Neural progenitor cell (in vitro differentiated cells): ENCODE measurements around the gene DCP1B. TPM values are rescaled to one million over a fixed set of nuclear protein-coding genes. Genes with fewer than 3 reads are reported as not detected.

ENCODE experiments used
- DNase-seq: peaks from one replicate; pipeline ENCODE4 v3.0.0-alpha.2; 2016; ENCODE audit warnings: low spot score
- H2AFZ ChIP-seq: fragments of 200-600 bp; sonication (generic); replicated peaks from 2 replicates; pipeline ENCODE4 v1.6.1; 2016; ENCODE audit warnings: antibody characterized with exemption
- H3F3A ChIP-seq: fragments of 200-600 bp; sonication (generic); 2 replicates; pipeline ENCODE4 v1.6.1; 2016; ENCODE audit warnings: antibody characterized with exemption, low read depth
- H3K27ac ChIP-seq: fragments of 200-600 bp; sonication (generic); 2 replicates; pipeline ENCODE4 v1.5.1; 2016; ENCODE audit warnings: mild to moderate bottlenecking
- H3K27me3 ChIP-seq: fragments of 200-600 bp; sonication (generic); 2 replicates; pipeline ENCODE4 v1.6.1; 2016; ENCODE audit warnings: mild to moderate bottlenecking, moderate library complexity
- H3K36me3 ChIP-seq: fragments of 200-600 bp; sonication (generic); 2 replicates; pipeline ENCODE4 v1.5.1; 2016
- H3K4me1 ChIP-seq: fragments of 200-600 bp; sonication (generic); 2 replicates; pipeline ENCODE4 v1.6.1; 2016; ENCODE audit warnings: mixed run types
- H3K4me2 ChIP-seq: fragments of 200-600 bp; sonication (generic); 2 replicates; pipeline ENCODE4 v1.6.1; 2016
- H3K4me3 ChIP-seq: fragments of 200-600 bp; sonication (generic); 2 replicates; pipeline ENCODE4 v1.5.1; 2016
- H3K79me2 ChIP-seq: fragments of 200-600 bp; sonication (generic); 2 replicates; pipeline ENCODE4 v1.6.1; 2016; ENCODE audit warnings: low read depth
- H3K9ac ChIP-seq: fragments of 200-600 bp; sonication (generic); 2 replicates; pipeline ENCODE4 v1.6.1; 2016
- H3K9me3 ChIP-seq: fragments of 200-600 bp; sonication (generic); 2 replicates; pipeline ENCODE4 v1.5.1; 2016; ENCODE audit warnings: low read depth
- H4K20me1 ChIP-seq: fragments of 200-600 bp; sonication (generic); 2 replicates; pipeline ENCODE4 v1.6.1; 2016; ENCODE audit warnings: low read depth
- H3K27ac Mint-ChIP-seq: 3 replicates; pipeline ENCODE4 v1.8.0; 2021; ENCODE audit warnings: mixed read lengths
- H3K27me3 Mint-ChIP-seq: 2 replicates; pipeline ENCODE4 v1.8.0; 2022; ENCODE audit warnings: low read depth, mild to moderate bottlenecking, inconsistent platforms, moderate library complexity, mixed read lengths; ENCODE audit not compliant: insufficient read depth
- H3K36me3 Mint-ChIP-seq: 3 replicates; pipeline ENCODE4 v1.8.0; 2021; ENCODE audit warnings: mixed read lengths
- H3K4me1 Mint-ChIP-seq: 3 replicates; pipeline ENCODE4 v1.8.0; 2021; ENCODE audit warnings: mixed read lengths
- H3K4me3 Mint-ChIP-seq: 3 replicates; pipeline ENCODE4 v1.8.0; 2021; ENCODE audit warnings: mild to moderate bottlenecking, moderate library complexity, mixed read lengths
- H3K9me3 Mint-ChIP-seq: 3 replicates; pipeline ENCODE4 v1.8.0; 2020; ENCODE audit warnings: mixed read lengths
- CTCF ChIP-seq: fragments of 200-600 bp; sonication (generic); IDR thresholded peaks from 2 replicates; pipeline ENCODE4 v1.5.1; 2017; ENCODE audit warnings: antibody characterized with exemption, mild to moderate bottlenecking
- EZH2 ChIP-seq: fragments of 200-600 bp; sonication (generic); IDR thresholded peaks from 2 replicates; pipeline ENCODE4 v1.6.1; 2017; ENCODE audit warnings: antibody characterized with exemption, mild to moderate bottlenecking, moderate library complexity
- EZH2phosphoT487 ChIP-seq: fragments of 200-600 bp; sonication (generic); IDR thresholded peaks from 2 replicates; pipeline ENCODE4 v1.6.1; 2017; ENCODE audit warnings: antibody characterized with exemption
- total RNA-seq: library from RNA; depleted of rRNA; stranded (reverse); fragments of >200 nt; gene quantifications from 2 replicates; pipeline ENCODE4 v1.2.3, GENCODE V29; 2015; ENCODE audit warnings: low replicate concordance

Gene DCP1B
- total RNA-seq, 1 donor from 2014 or later: 20.2 TPM

- no peaks in the 10 kb centered on the region for H3K9me3 ChIP-seq
- no peak for TF ChIP-seq EZH2phosphoT487
- TF ChIP-seq CTCF: no peak
- TF ChIP-seq EZH2: no peak
- H3K4me2 ChIP-seq: no peak overlapping the region
- H3K27me3 ChIP-seq: no peaks in the 10 kb centered on the region
- H3K9ac ChIP-seq: no peak overlapping the region
- H3K4me1 Mint-ChIP-seq: peaks cover 2% of the 10 kb centered on the region
- no peaks in the 10 kb centered on the region for H3K36me3 Mint-ChIP-seq
- H3K27me3 Mint-ChIP-seq: peaks cover 2% of the 10 kb centered on the region
- no peaks in the 10 kb centered on the region for H3F3A ChIP-seq
- H3K9me3 Mint-ChIP-seq: no peaks in the 10 kb centered on the region
- H3K27ac Mint-ChIP-seq: no peak overlapping the region
- no peak overlapping the region for H3K4me3 Mint-ChIP-seq
- no peaks in the 10 kb centered on the region for H3K79me2 ChIP-seq
- H3K4me3 ChIP-seq: no peak overlapping the region
- no peak overlapping the region for H3K27ac ChIP-seq
- no peak for DNase-seq
- H4K20me1 ChIP-seq: peaks cover 7% of the 10 kb centered on the region
- peaks cover 6% of the 10 kb centered on the region for H3K4me1 ChIP-seq
- peaks cover 5% of the 10 kb centered on the region for H3K36me3 ChIP-seq
- no peak overlapping the region for H2AFZ ChIP-seq
These were observed 32.0 kb downstream of the DCP1B start for GRCh38 chr12:1972260-1972659.

- H3K4me1 ChIP-seq: peaks cover 6% of the 10 kb centered on the region
- Mint-ChIP-seq H3K36me3 (peaks cover 5% of the 10 kb centered on the region), H3K9me3 (no peaks in the 10 kb centered on the region), H3K27me3 (peaks cover 2% of the 10 kb centered on the region), H3K4me1 (peaks cover 17% of the 10 kb centered on the region), H3K27ac (no peak overlapping the region), H3K4me3 (no peak overlapping the region)
- peaks cover 7% of the 10 kb centered on the region for H4K20me1 ChIP-seq
- no peaks in the 10 kb centered on the region for H3F3A ChIP-seq
- no peak overlapping the region for H3K4me3 ChIP-seq
- H3K36me3 ChIP-seq: peaks cover 5% of the 10 kb centered on the region
- no peak for DNase-seq
- H3K4me2 ChIP-seq: no peak overlapping the region
- no peaks in the 10 kb centered on the region for H3K79me2 ChIP-seq
- no peak overlapping the region for H3K9ac ChIP-seq
- no peaks in the 10 kb centered on the region for H3K27me3 ChIP-seq
- no peak overlapping the region for H3K27ac ChIP-seq
- no peaks in the 10 kb centered on the region for H3K9me3 ChIP-seq
- H2AFZ ChIP-seq: no peak overlapping the region
- TF ChIP-seq CTCF: no peak
- no peak for TF ChIP-seq EZH2
- no peak for TF ChIP-seq EZH2phosphoT487
These were observed 33.8 kb downstream of the DCP1B start for GRCh38 chr12:1970331-1970900.

GRCh38 chr12:1966561-1967226, 37.6 kb downstream of the DCP1B start:
- no peak overlapping the region for H2AFZ ChIP-seq
- H3K4me3 ChIP-seq: no peak overlapping the region
- no peak overlapping the region for H3K4me2 ChIP-seq
- H3K9me3 ChIP-seq: no peaks in the 10 kb centered on the region
- H3K9me3 Mint-ChIP-seq: no peaks in the 10 kb centered on the region
- no peaks in the 10 kb centered on the region for H3F3A ChIP-seq
- peak overlapping the region; percentile 35 for H3K27ac ChIP-seq
- H3K27me3 Mint-ChIP-seq: no peaks in the 10 kb centered on the region
- no peak for TF ChIP-seq CTCF
- no peak overlapping the region for H3K27ac Mint-ChIP-seq
- H3K36me3 Mint-ChIP-seq: peaks cover 7% of the 10 kb centered on the region
- H3K79me2 ChIP-seq: no peaks in the 10 kb centered on the region
- no peaks in the 10 kb centered on the region for H3K4me1 ChIP-seq
- H3K36me3 ChIP-seq: peaks cover 9% of the 10 kb centered on the region
- no peak overlapping the region for H3K4me3 Mint-ChIP-seq
- H4K20me1 ChIP-seq: peaks cover 7% of the 10 kb centered on the region
- H3K9ac ChIP-seq: no peak overlapping the region
- peaks cover 14% of the 10 kb centered on the region for H3K4me1 Mint-ChIP-seq
- no peak for DNase-seq
- no peaks in the 10 kb centered on the region for H3K27me3 ChIP-seq
